CD4-positive, alpha-beta T cell treated with Interleukin-10 for 1 hour (primary cell): ENCODE data around the gene TSEN15.

Experiments used
- DNase-seq: peaks from one replicate; pipeline ENCODE4 v3.0.0-alpha.2; 2020

TSEN15 gene

DNA sequence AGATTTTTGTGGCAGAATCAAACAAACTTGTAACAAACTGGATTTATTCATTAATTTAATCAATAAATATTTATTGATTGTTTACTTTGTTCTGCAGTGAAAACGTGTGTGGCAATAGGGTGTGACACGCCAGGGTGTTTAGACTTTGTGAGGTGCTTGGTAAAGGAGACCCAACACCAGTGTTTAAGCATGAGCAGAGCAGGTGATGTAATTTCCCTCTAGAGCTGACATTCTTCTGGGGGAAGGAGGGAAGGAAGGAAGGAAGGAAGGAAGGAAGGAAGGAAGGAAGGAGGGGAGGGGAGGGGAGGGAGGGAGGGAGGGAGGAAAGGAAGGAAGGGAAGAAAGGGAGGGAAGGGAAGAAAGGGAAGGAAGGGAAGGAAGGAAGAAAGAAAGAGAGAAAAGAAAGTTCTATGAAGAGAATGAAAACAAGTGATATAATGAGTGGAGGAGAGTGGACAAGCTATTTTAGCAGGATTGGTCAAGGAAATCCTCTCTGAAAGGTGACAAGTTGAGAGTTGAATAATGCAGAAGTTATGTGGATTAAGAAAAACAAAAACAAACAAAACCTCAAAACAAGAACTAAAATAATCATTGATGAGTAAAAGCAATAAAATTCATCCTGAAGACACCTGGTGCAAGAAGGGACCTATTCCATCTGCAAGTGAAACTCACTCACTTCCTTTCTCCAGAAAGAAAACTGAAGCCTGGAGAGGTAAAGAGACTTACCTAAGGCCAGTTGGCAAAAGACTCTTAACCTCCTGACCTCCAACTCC, 60.8 kb downstream of the TSEN15 start:
- no peak for DNase-seq

DNA sequence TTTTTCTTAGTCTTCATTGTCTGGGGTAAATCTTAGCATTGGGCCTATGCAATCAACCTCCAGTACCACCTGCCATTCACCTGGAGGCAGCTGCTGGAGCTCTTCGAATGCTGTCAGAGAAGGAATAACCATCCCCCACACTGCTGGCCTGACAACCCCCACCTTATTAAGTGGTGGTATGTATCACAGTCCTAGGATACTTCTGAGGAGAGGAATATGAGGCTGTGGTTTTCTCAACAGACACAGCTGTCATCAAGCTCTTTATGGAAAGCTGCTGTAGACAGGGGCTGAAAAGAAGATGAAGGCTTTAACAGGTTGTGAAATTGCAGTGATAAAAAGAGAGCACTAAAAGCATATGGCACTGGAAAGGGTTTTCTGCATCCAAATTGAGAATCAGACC, 61.7 kb downstream of the TSEN15 start:
- no peak for DNase-seq

DNA sequence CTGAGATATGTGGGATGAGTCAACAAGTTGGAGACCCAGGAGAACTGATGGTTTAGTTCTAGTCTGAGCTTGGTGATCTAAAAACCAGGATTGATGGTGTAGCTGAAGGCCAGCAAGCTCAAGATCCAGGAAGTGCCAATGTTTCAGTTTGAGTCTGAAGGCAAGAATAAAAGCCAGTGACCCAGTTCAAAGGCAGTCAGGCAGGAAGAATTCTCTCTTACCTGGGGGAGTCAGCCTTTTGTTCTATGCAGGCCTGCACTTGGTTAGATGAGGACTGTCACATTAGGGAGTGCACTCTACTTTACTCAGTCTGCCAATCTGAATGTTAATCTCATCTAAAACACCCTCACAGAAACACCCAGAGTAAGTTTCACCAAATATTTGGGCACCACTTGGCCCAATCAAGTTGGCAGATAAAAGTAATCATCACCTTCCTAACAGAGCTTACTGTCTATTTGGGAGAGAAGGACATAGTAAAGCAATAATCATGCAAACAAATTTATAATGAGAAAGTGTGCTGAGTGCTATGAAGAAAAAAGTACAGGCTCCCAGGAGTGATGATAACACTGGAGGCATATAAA, 63.4 kb downstream of the TSEN15 start:
- no peak for DNase-seq

- no peak for DNase-seq
These were observed 64.8 kb downstream of the TSEN15 start for GRCh38 chr1:184116287-184116686.

DNA sequence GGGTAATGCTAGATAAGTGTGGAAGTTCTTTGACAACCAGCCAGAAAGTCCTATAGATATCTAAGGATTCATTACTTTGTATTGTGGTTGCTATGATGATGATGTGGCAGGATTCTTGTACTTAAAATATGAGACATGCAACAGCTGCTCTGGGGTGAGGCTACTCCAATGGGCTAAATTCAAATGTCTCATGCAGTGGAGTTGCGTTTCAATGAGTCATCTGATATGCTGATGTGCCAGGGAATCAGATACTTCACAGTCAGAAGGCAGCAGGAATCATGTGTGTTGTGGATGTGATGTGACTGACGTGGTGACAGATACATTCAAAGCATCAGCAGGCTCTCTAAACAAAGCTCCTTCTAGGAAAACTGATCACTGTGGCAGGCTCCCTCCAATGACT, 66.5 kb downstream of the TSEN15 start:
- DNase-seq = no peak
